Effector memory CD4-positive, alpha-beta T cell (primary cell): ENCODE data around the gene FAM184A.
"Not testable (repeated sequence)": the region's sequence is repeated elsewhere in the genome, so short reads cannot be mapped to it uniquely, and the experiment has no call there.

Source experiments
- DNase-seq, 3 donors: peaks; one replicate each; pipeline ENCODE4 v3.0.0-alpha.2; 2020
- H3K27ac ChIP-seq: 2 replicates; pipeline ENCODE4 v1.7.0; 2013; ENCODE audit warnings: mild to moderate bottlenecking, low read length, moderate library complexity; ENCODE audit not compliant: insufficient read depth, poor library complexity, severe bottlenecking
- H3K27me3 ChIP-seq: replicated peaks from 2 replicates; pipeline ENCODE4 v1.7.0; 2013; ENCODE audit warnings: mild to moderate bottlenecking, low read length; ENCODE audit not compliant: insufficient read depth, control insufficient read depth, poor library complexity, severe bottlenecking
- H3K36me3 ChIP-seq: 2 replicates; pipeline ENCODE4 v1.7.0; 2013; ENCODE audit warnings: mild to moderate bottlenecking, low read length, moderate library complexity; ENCODE audit not compliant: control insufficient read depth, insufficient read depth
- H3K4me1 ChIP-seq: 2 replicates; pipeline ENCODE4 v1.7.0; 2013; ENCODE audit warnings: low read length, mild to moderate bottlenecking; ENCODE audit not compliant: control insufficient read depth, insufficient read depth, poor library complexity, severe bottlenecking
- H3K4me3 ChIP-seq: 2 replicates; pipeline ENCODE4 v1.7.0; 2013; ENCODE audit warnings: low read length, low read depth, mild to moderate bottlenecking; ENCODE audit not compliant: insufficient read depth, poor library complexity, severe bottlenecking
- H3K9me3 ChIP-seq: 2 replicates; pipeline ENCODE4 v1.7.0; 2013; ENCODE audit warnings: mild to moderate bottlenecking, low read length, moderate library complexity; ENCODE audit not compliant: control insufficient read depth

The FAM184A gene

DNA sequence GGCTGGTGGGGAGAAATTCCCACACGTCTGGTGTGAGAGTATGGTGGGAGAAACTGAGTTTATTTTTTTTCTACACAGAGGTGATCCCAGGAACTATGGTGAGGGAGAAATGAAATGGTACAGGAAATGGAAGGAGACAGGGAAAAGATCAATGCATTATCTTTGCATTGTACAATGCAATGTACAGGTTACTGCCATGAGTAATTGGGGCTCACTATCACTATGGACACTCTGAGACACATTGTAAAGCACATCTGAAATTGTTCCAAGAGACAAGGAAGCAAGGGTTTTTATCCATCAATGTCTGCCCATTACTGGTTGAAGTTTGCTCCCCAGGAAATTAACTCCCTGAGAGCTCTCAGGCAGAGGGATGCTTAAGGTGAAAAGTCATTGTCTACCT is 21.7 kb upstream of the FAM184A start:
- Histone ChIP-seq H3K9me3 (no peaks in the 10 kb centered on the region), H3K4me3 (no peak overlapping the region), H3K4me1 (peaks cover 6% of the 10 kb centered on the region), H3K27me3 (no peaks in the 10 kb centered on the region), H3K27ac (no peak overlapping the region), H3K36me3 (no peaks in the 10 kb centered on the region)
- no peak for DNase-seq

DNA sequence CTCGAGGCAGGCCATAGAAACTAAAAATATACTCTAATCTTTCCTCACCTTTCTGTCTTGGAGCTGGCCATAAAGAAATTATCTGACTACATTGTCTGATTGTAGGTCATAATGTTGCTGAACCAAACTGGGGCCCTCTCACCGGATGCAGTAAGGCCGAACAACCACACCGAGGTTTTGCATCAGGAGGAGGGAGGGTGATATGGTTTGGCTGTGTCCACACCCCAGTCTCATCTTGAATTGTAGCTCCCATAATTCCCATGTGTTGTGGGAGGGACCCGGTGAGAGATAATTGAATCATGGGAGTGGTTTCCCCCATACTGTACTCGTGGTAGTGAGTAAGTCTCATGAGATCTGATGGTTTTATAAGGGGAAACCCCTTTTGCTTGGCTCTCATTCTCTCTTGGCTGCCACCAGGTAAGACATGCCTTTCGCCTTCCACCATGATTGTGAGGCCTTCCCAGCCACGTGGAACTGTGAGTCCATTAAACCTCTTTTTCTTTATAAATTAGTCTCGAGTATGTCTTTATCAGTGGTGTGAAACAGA is 19.4 kb upstream of the FAM184A start:
- not testable (repeated sequence) for H3K36me3 ChIP-seq, H3K9me3 ChIP-seq, H3K4me3 ChIP-seq, DNase-seq, H3K27ac ChIP-seq, H3K27me3 ChIP-seq, H3K4me1 ChIP-seq

DNA sequence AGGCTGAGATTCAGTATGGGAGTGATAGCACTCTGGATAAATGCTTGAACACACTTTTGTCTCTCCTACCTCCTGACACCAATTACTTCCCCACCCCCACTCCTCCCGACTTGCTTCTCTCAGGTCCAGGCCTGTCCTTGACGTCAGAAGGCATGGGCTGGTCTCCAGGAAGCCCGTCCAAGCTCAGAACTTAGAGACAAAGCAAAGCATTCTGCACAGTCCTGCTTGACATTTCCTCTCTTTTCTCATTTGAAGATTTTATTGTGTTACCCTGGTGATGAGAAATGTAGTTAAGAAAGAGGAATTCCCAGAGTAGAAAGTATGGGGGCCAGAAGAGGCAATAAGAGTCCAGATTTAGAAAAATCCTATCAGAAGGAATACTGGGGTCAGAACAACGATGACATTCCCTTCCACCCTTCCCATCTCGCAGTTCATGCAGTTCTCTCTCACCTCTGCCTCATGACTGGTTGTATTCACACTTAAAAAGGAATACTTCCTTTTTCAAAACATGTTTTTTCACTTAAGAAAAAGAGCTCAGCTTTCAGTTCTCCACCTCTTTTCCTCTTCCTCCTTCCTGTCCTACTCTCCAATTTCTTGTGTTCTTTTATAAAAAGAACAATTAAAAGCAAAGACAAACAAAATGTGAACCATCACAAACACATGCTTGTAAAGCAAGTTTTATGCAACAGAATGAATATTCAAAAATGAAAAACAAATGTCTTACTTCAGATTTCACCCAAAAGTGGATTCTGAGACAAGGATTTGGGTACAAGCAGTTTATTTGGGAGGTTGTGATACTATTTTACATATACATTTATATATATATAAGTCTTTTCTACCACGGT is 18.5 kb upstream of the FAM184A start:
- H3K4me3 ChIP-seq, result no peak overlapping the region
- H3K9me3 ChIP-seq, result no peaks in the 10 kb centered on the region
- DNase-seq, result no peak
- no peaks in the 10 kb centered on the region for H3K27me3 ChIP-seq
- H3K4me1 ChIP-seq, result peaks cover 6% of the 10 kb centered on the region
- no peaks in the 10 kb centered on the region for H3K36me3 ChIP-seq
- no peak overlapping the region for H3K27ac ChIP-seq

DNA sequence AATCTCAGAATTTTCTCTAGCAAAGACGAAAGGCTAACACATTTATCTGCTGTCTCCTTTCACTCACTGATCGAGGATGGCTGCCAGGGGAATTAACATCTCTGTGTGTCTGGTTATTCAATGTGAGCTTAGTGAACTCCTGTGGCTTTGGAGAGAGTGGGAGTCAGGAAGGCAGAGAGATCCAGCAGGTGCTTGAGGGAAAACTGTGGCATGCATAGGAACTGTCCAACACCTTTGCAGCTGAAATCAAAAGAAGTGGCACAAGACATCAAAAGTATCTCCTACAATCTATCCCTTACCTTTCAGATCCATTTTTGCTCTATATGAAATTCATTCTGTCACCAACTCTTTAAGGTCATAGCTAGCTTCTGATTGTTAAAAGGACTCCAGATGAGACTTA is 11.8 kb upstream of the FAM184A start:
- no peak overlapping the region for H3K4me3 ChIP-seq
- no peaks in the 10 kb centered on the region for H3K27me3 ChIP-seq
- no peaks in the 10 kb centered on the region for H3K4me1 ChIP-seq
- DNase-seq, result no peak
- no peaks in the 10 kb centered on the region for H3K9me3 ChIP-seq
- H3K27ac ChIP-seq, result no peak overlapping the region
- no peaks in the 10 kb centered on the region for H3K36me3 ChIP-seq

DNA sequence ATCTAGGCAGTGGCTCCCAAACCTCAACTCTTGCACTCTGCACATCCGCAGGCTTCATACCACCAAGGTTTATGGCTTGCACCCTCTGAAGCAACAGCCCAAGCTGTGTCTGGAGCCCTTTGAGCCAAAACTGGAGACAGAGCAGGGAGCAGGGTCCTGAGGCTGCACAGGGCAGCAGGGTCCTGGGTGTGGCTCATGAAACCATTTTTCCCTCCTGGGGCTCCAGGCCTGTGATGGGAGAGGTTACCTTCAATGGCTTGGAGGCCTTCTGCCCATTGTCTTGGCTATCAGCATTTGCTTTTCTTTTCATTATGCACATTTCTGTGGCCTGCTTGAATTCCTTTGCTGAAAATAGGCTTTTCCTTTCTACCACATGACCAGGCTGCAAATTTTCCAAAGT is 6.3 kb upstream of the FAM184A start:
- no peaks in the 10 kb centered on the region for H3K36me3 ChIP-seq
- H3K27me3 ChIP-seq, result no peaks in the 10 kb centered on the region
- no peaks in the 10 kb centered on the region for H3K9me3 ChIP-seq
- DNase-seq, result no peak
- H3K27ac ChIP-seq, result no peak overlapping the region
- no peak overlapping the region for H3K4me3 ChIP-seq
- H3K4me1 ChIP-seq, result no peaks in the 10 kb centered on the region

DNA sequence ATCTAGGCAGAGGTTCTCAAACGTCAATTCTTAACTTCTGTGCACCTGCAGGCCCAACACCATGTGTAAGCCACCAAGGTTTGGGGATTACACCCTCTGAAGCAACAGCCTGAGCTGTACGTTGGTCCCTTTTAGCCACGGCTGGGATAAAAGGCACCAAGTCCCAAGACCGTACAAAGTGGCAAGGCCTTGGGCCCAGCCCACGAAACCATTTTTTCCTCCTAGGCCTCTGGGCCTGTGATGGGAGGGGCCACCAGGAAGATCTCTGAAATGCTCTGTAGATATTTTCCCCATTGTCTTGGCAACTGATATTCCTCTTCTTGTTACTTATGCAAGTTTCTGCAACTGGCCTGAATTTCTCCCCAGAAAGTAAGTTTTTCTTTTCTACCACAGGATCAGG is 4.5 kb upstream of the FAM184A start:
- H3K9me3 ChIP-seq, result no peaks in the 10 kb centered on the region
- H3K36me3 ChIP-seq, result no peaks in the 10 kb centered on the region
- H3K27ac ChIP-seq, result no peak overlapping the region
- no peaks in the 10 kb centered on the region for H3K4me1 ChIP-seq
- no peaks in the 10 kb centered on the region for H3K27me3 ChIP-seq
- no peak overlapping the region for H3K4me3 ChIP-seq
- no peak for DNase-seq

DNA sequence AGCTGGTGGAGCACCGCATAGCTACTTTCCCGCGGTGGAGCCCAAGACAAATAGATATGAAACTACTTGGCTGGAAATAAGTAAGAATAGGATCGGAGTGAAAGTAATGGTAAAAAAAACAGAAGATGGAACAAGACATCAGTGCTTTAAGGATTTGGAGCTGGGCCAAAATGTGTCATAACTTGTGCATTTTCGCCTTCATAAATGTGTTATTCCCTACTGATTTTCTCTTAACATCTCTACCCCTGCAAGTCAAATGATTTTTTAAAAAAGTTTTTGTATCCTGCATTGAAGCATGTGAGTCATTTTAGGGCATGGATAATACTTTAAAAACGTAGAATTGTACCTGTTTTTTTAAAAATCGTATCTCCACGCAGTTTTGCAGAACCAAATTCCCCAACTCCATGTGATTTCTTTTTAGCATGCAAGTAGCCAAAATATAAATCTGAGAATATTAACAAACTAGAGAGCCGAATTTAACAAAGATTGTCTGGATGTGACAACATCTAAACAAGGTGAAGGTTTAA is 882 bp upstream of the FAM184A start:
- peaks cover 4% of the 10 kb centered on the region for H3K4me1 ChIP-seq
- DNase-seq, result no peak
- H3K36me3 ChIP-seq, result no peaks in the 10 kb centered on the region
- H3K27me3 ChIP-seq, result no peaks in the 10 kb centered on the region
- no peaks in the 10 kb centered on the region for H3K9me3 ChIP-seq
- peak overlapping the region; percentile 56 for H3K27ac ChIP-seq
- H3K4me3 ChIP-seq, result peak overlapping the region; percentile 76

DNA sequence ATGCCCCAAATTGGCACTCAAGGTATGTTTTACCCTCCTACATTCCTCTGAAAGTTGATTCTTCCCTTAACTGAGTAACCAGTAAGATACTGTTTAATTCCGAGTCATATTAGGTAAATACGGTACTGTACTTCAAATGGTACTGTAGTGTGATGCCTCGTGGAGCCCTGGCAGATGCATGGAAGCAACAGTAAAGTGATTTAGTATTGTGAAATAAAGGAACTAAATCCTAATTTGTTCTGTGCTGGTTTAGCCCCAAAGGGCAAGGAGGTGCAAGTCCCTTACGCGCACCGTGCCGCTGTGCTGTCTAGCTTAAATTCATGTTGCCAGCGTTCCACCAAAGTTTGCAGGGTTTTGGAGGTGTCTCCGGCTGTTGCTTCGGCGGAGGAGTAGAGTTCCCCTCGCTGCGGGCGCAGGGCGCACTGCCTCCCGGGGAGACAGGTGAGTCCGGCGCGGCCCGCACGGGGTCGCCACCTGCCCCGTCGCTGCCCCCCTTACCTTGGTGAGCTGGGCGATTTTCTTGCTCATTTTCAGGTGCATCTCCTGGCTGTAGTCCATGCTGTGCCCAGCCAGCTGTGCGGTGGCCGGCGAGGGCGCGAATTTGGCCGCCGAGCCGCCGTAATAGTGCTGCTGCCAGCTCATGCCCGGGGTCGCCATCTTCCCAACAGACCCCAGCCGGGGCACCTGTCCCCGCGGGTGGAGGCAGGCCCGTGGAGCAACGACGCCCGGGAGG is 655 bp downstream of the FAM184A start:
- Histone ChIP-seq H3K27ac (peak overlapping the region; percentile 42), H3K4me1 (peaks cover 4% of the 10 kb centered on the region), H3K4me3 (peak overlapping the region; percentile 76), H3K36me3 (no peaks in the 10 kb centered on the region), H3K27me3 (no peaks in the 10 kb centered on the region), H3K9me3 (no peaks in the 10 kb centered on the region)
- DNase-seq, result peak; percentile 31 to 45 (median 34)

DNA sequence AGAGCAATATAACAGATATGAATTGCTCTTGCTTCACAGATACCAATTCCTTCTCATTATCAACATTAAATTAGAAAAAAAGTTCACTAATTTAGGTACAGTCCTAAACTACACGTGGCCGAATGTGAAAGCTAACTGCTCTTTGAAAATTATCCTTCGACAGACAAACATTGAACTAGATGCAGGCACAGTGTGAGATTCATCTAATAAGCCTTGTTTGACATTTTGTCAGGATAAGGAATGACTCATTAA is 1.1 kb downstream of the FAM184A start:
- H3K36me3 ChIP-seq, result no peaks in the 10 kb centered on the region
- H3K27me3 ChIP-seq, result no peaks in the 10 kb centered on the region
- H3K9me3 ChIP-seq, result no peaks in the 10 kb centered on the region
- H3K4me1 ChIP-seq, result peaks cover 4% of the 10 kb centered on the region
- DNase-seq, result no peak
- peak overlapping the region; percentile 25 for H3K27ac ChIP-seq
- H3K4me3 ChIP-seq, result peak overlapping the region; percentile 76
